Measurements from ENCODE around the gene GP1BB. TPM values are rescaled to one million over a fixed set of nuclear protein-coding genes. Genes with fewer than 3 reads are reported as not detected.

Gene GP1BB
- total and polyA plus RNA-seq, 12 donors = 5.3 to 56.1 (median 9.5) TPM; not detected in 6

DNA sequence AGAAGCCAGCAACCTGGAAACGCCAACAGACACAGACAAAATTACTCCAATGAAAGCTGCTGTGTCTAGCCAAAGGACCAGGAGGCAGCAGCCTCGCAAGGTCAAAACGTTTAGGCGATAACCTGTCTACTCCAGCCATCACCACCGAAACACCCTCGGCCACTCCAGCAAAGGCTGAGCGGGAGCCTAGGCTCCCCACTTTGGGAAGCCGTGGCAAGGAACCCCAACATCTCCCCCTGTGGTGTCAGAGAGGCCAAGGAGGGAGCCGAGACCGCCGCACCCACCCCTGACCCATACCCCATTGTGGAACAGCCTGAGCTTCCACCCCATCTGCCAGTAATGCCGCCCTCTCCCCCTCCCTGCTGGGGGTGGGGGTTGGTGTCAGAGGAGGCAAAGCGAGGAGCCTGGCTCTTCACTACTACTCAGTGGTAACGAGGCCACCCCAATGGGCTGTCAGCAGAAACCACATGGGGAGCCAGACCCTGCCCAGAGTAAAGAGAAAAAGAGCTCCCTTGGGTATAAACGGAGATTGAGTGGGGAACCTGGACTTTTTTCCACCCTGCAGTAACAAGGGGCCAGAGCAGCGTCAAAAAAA lies 43.0 kb upstream of the GP1BB start:
- Histone ChIP-seq H3K4me1 (peaks cover 0 to 9% (median 0%) of the 10 kb centered on the region in 9 donors), H3K27ac (no peak overlapping the region), H3K36me3 (no peaks in the 10 kb centered on the region), H3K9me3 (no peaks in the 10 kb centered on the region), H3K27me3 (peaks cover 0 to 36% (median 10%) of the 10 kb centered on the region in 7 donors), H3K4me3 (no peak overlapping the region)
- ATAC-seq (no peak), DNase-seq (no peak)
- WGBS, 2 donors = 87 to 93% methylated on average over 16 of the region's 16 CpGs
- TF ChIP-seq, protein P1, sequence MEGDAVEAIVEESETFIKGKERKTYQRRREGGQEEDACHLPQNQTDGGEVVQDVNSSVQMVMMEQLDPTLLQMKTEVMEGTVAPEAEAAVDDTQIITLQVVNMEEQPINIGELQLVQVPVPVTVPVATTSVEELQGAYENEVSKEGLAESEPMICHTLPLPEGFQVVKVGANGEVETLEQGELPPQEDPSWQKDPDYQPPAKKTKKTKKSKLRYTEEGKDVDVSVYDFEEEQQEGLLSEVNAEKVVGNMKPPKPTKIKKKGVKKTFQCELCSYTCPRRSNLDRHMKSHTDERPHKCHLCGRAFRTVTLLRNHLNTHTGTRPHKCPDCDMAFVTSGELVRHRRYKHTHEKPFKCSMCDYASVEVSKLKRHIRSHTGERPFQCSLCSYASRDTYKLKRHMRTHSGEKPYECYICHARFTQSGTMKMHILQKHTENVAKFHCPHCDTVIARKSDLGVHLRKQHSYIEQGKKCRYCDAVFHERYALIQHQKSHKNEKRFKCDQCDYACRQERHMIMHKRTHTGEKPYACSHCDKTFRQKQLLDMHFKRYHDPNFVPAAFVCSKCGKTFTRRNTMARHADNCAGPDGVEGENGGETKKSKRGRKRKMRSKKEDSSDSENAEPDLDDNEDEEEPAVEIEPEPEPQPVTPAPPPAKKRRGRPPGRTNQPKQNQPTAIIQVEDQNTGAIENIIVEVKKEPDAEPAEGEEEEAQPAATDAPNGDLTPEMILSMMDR (IDR thresholded peaks at IDR 0.05) = no peak
- intact Hi-C loops (cut with DNase I) = loop anchor here in 2 of 10 donors (5.0 kb wide), 1 partner anchor 37 kb away; no protein-coding TSS in a partner anchor

DNA sequence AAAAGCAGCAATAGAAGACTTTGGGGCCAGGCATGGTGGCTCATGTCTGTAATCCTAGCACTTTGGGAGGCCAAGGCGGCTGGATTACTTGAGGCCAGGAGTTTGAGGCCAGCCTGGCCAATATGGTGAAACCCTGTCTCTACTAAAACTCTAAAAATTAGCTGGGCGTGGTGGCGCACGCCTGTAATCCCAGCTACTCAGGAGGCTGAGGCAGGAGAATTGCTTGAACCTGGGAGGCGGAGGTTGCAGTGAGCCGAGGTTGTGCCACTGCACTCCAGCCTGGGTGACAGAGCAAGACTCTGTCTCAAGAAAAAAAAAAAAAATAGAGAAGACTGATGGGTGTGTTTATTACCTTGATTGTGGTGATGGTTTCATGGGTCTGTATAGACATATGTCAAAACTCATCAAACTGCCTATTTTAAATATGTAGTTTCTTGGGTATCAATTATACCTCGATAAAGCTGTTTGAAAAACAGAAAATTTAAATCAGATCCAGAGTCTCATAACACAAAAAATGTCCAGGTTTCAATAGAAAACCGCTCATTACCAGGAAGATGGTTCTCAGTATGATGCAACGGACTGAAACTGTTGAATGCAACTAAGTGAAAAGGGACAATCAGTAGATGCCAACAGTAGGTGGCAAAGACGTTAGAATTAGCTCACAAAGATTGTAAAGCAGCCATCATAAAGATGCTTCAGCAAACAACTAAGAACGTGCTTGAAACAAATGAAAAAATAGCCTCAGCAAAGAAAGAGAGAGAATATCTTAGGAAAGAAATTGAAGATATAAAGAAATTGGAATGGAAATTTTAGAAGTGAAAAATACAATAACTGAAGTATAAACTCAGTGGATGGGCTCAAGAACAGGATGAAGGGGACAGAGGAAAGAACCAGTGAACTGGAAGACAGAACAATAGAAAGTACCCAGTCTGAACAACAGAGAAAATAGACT lies 42.2 kb upstream of the GP1BB start:
- Histone ChIP-seq H3K36me3 (no peaks in the 10 kb centered on the region), H3K27ac (no peak overlapping the region), H3K4me1 (peaks cover 0 to 9% (median 0%) of the 10 kb centered on the region in 9 donors), H3K27me3 (peaks cover 0 to 33% (median 10%) of the 10 kb centered on the region in 7 donors), H3K4me3 (no peak overlapping the region), H3K9me3 (no peaks in the 10 kb centered on the region)
- no peak for ATAC-seq
- intact Hi-C loops (cut with DNase I) = loop anchor here in 2 of 10 donors (5.0 kb wide), 1 partner anchor 36 kb away; no protein-coding TSS in a partner anchor
- TF ChIP-seq, protein P1 (IDR thresholded peaks at IDR 0.05) = no peak
- WGBS, 2 donors = 88 to 93% methylated on average over 11 of the region's 11 CpGs
- no peak for DNase-seq

DNA sequence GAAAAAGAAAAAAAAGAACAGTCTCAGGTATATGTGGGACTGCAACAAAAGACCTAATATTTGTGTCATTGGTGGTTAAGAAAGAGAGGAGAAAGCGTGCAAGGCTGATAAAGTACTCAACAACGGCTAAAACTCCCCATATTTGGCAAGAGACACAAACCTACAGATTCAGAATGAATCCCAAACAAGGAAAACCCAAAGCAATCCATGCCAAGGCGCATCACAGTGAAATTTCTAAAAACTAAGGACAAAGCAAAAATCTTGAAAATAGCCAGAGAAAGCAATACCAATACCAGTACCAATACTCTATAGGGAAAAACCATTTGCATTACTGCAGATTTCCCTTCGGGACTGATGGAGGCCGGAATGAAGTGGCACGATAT lies 41.5 kb upstream of the GP1BB start:
- TF ChIP-seq, protein P1 (IDR thresholded peaks at IDR 0.05) = no peak
- Histone ChIP-seq H3K4me3 (no peak overlapping the region), H3K36me3 (no peaks in the 10 kb centered on the region), H3K4me1 (peaks cover 0 to 9% (median 0%) of the 10 kb centered on the region in 9 donors), H3K9me3 (no peaks in the 10 kb centered on the region), H3K27me3 (peaks cover 0 to 33% (median 10%) of the 10 kb centered on the region in 7 donors), H3K27ac (no peak overlapping the region)
- WGBS, 2 donors = 78 to 89% methylated on average over 6 of the region's 6 CpGs
- DNase-seq (no peak), ATAC-seq (no peak)
- intact Hi-C loops (cut with DNase I) = loop anchor here in 2 of 10 donors (5.0 kb wide), 1 partner anchor 35 kb away; no protein-coding TSS in a partner anchor

DNA sequence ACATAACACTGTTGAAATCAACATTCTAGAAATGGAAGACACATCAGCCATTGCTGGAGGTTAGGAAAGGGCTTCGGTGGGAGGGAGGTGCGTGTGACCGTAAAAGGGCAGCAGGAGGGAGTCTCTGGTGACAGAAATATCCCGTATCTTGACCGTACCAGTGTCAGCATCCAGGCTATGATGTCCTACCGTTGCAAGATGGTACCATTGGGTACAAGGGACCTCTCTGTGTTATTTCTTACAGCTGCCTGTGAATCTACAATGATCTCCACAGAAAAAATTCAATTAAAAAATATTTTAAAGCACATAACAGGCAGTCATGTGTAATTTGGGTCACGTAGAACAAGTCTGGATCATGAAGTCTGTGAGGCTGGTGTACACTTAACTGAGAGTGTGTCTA lies 36.4 kb upstream of the GP1BB start:
- Histone ChIP-seq H3K9me3 (no peaks in the 10 kb centered on the region), H3K27ac (no peak overlapping the region), H3K4me3 (no peak overlapping the region), H3K27me3 (peaks cover 0 to 20% (median 0%) of the 10 kb centered on the region in 7 donors), H3K4me1 (peaks cover 0 to 20% (median 5%) of the 10 kb centered on the region in 9 donors), H3K36me3 (no peaks in the 10 kb centered on the region)
- ATAC-seq (no peak), DNase-seq (no peak)
- TF ChIP-seq, protein P1 (IDR thresholded peaks at IDR 0.05) = no peak
- WGBS, 2 donors = 86 to 88% methylated on average over 7 of the region's 7 CpGs
- intact Hi-C loops (cut with DNase I) = no loop called here
